VCaP (cell line): ENCODE data around the gene GRPEL2.

Experiments used
- H3K27ac ChIP-seq: fragments of 450-650 bp; 2 replicates; pipeline ENCODE4 v1.5.1; 2017
- TF ChIP-seq, protein P1 (sequence below): fragments of 450-650 bp; conservative IDR thresholded peaks from 2 replicates; pipeline ENCODE4 v1.5.1; 2017; ENCODE audit warnings: mild to moderate bottlenecking, moderate library complexity

GRPEL2 gene

DNA sequence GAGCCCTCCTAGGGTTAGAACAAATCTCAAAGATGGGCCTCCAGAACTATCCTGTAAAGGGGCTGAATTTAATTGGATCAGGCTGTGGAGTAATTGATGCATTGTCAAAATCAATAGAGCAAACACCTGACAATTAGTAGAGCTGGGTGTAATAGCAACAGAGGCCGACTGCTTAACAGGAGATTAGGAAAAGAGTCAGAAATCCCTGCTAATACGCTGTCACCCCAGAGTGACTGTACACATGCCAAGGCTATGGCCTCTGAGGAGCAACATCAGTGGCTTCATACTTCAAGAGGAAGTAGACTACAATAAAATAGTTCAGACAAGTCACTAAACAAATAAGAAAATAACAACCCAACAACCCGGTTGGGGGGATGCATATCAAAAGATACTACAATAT, 18.7 kb upstream of the GRPEL2 start:
- TF ChIP-seq, protein P1, sequence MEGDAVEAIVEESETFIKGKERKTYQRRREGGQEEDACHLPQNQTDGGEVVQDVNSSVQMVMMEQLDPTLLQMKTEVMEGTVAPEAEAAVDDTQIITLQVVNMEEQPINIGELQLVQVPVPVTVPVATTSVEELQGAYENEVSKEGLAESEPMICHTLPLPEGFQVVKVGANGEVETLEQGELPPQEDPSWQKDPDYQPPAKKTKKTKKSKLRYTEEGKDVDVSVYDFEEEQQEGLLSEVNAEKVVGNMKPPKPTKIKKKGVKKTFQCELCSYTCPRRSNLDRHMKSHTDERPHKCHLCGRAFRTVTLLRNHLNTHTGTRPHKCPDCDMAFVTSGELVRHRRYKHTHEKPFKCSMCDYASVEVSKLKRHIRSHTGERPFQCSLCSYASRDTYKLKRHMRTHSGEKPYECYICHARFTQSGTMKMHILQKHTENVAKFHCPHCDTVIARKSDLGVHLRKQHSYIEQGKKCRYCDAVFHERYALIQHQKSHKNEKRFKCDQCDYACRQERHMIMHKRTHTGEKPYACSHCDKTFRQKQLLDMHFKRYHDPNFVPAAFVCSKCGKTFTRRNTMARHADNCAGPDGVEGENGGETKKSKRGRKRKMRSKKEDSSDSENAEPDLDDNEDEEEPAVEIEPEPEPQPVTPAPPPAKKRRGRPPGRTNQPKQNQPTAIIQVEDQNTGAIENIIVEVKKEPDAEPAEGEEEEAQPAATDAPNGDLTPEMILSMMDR = no peak
- peak overlapping the region; percentile 5; the same call in 1 of the 2 replicates for H3K27ac ChIP-seq

DNA sequence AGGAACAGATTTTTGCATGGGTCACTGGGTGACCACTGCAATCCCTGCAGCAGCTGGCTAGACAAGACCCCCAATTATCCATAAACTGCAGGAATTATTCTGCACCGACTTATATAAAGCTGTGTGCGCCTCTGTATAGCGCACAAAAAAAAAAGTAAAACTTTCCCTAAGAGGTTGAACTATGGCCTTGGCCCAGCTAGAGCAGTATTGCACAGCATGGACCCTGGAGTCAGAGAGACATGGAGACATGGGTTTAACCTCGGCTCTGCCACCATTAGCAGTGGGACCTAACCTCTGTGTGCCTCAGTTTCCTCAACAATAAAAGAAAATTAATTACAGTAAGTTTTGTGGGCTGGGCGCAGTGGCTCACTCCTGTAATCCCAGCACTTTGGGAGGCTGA, 17.1 kb upstream of the GRPEL2 start:
- no peak overlapping the region for H3K27ac ChIP-seq
- TF ChIP-seq, protein P1 = no peak

DNA sequence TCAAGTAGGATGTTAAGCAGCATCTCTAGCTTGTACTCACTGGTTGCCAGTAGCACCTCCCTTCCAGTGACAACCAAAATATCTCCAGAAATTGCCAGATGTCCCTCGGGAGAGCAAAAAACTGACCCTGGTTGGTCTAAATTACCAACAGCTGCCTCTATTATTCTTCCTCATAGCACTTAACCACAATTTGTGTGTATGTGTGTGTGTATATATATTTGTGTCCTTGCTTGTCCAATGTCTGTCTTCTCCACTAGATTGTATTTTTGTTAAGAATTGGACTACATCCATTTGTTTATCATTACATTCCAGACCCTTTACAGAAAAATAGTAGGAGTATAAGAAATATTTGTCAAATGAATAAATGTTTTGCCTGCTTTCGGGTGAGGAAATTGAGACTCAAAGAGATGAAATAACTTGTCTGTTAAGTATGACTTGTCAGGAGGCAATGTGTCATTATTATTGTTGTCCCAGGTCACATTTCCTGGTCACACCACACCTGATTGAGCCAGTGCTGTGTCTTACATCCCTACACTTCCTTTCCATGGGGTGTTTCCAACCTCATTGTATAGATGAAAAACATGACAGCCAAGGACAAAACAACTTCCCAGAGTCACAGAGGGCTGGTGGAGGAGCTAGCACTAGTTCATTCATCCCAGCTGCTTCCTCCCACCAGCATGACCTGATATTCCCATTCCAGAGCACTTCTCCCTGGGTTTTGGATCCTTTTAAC, 11.4 kb upstream of the GRPEL2 start:
- TF ChIP-seq, protein P1 = no peak
- no peak overlapping the region for H3K27ac ChIP-seq

DNA sequence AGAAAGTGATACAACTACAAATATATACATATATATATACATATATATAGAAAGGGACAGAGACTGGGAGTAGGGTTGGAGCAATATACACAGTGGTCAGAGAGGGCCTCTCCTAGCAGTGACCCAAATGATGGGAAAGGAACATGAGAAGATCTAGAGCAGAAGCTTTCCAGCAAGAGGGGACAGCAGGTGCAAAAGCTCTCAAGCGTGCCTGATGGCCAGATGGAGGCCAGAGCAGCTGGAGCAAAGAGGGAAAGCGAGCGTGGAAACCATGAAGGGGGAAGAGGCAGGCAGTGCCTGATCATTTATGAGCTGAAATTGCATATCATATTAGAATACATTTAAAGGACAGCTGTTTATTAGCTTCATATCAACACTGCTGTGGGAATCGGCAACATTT, 7.6 kb upstream of the GRPEL2 start:
- TF ChIP-seq, protein P1 = no peak
- H3K27ac ChIP-seq = no peak overlapping the region

DNA sequence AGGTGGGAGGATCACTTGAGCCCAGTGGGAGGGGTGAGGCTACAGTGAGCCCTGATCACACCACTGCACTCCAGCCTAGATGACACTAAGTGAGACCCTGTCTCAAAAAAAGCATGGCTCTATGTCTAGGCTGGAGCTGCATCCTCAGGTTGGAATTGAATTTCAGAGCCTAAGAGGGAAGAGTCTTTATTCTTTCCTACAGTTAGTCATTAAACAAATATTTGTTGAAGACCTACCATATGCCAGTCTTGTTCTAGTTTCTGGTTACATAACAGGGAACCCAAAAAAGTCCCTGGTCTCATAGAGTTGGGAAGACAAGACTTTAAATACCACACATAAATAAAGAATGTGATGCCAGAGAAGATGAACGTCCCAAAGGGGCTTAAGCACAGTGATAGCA, 6.9 kb upstream of the GRPEL2 start:
- no peak overlapping the region for H3K27ac ChIP-seq
- TF ChIP-seq, protein P1 = no peak

DNA sequence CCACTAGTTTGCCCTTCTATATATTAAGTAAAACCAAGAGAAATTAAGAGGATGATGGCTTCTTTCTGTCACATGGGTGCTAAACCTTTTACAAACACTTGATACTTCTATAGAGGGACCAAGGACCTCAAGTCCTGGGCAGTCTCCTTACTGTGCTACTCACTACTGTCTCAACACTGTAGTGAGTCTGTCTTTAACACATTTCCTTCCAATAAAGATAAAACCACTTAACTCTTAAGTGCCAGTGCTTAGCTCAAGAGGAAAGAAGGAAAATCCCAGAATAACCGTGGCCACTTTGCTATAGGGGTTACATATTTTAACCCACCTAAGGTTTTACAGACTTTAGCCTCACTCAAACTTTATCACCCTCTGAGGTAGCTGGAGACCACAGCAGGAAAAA, 4.4 kb upstream of the GRPEL2 start:
- no peak overlapping the region for H3K27ac ChIP-seq
- TF ChIP-seq, protein P1 = no peak

DNA sequence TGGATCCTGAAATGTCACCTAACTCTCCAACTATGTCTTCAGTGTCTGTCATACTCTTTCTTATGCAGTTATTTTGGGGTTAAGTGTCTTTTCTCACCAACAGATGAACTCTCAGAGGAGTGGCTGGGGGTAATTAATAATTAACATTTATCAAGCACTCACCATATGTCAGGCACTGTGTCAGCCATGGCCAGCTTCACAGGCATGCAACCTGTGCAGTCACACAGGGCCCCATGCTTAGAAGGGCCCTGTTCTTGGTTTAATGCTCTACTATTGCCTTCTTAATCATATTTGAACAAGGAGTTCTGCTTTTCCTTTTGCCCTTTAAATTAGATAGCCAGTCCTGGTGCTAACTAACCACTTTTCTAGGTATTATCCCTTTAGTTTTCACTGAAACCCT, 3.4 kb upstream of the GRPEL2 start:
- no peak overlapping the region for H3K27ac ChIP-seq
- TF ChIP-seq, protein P1 = no peak
